Loucy (cell line): ENCODE data around the gene CCR4.

Source experiments
- EZH2phosphoT487 ChIP-seq: fragments of 200-600 bp; IDR thresholded peaks from 2 replicates; pipeline ENCODE4 v1.6.1; 2018; ENCODE audit warnings: antibody characterized with exemption, mild to moderate bottlenecking, moderate library complexity, borderline replicate concordance
- TF ChIP-seq, protein P1 (sequence below): fragments of 200-600 bp; sonication (generic); conservative IDR thresholded peaks from 2 replicates; pipeline ENCODE4 v1.5.1; 2014; ENCODE audit warnings: mild to moderate bottlenecking, antibody characterized with exemption, low read length

- TF ChIP-seq, protein P1, sequence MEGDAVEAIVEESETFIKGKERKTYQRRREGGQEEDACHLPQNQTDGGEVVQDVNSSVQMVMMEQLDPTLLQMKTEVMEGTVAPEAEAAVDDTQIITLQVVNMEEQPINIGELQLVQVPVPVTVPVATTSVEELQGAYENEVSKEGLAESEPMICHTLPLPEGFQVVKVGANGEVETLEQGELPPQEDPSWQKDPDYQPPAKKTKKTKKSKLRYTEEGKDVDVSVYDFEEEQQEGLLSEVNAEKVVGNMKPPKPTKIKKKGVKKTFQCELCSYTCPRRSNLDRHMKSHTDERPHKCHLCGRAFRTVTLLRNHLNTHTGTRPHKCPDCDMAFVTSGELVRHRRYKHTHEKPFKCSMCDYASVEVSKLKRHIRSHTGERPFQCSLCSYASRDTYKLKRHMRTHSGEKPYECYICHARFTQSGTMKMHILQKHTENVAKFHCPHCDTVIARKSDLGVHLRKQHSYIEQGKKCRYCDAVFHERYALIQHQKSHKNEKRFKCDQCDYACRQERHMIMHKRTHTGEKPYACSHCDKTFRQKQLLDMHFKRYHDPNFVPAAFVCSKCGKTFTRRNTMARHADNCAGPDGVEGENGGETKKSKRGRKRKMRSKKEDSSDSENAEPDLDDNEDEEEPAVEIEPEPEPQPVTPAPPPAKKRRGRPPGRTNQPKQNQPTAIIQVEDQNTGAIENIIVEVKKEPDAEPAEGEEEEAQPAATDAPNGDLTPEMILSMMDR = no peak
- no peak for TF ChIP-seq EZH2phosphoT487
Observed at GRCh38 chr3:32956750-32957570, 5.5 kb downstream of the CCR4 start.
